GM21423 (cell line): ENCODE measurements around the gene SHROOM3.

Experiments used
- ATAC-seq: cut with Tn5 transposase; IDR thresholded peaks from one replicate; pipeline ENCODE4 v1.9.1; 2021; ENCODE audit warnings: mild to moderate bottlenecking, moderate library complexity; ENCODE audit not compliant: unreplicated experiment

The SHROOM3 gene

DNA sequence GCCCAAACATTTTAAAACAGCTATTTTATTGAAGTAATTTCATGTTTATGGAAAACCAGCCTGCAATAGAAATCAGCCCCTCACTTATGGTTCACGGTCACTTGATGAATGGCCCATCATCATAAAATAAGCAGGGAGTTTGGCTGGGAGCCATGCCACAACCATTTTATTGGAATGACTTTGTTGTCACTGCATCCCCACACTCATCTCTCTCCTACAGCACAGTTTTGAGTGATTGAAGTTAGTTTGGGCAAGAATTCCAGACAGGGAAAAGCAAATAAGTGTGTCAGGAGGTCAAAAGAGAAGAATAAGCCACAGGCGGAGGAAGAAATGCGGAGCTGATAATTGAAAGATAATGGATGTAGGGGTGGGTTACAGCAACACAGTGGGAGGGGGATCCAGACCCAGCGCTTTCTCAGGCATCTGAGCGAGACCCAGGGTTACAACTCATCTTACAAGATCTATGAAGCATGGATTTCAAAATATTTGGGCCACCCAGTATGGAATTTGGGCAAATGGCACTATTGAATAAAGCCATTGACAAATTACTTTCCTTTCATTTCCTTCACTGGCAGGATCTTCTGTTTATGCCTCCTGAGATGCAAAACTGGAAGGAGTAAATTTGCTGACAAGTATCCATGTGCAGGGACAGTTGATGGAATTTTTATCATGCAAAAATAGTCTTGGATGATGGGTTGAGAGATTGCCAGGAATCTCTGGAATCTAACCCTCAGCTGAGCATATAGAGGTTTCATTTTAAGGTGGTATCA lies 100.8 kb downstream of the SHROOM3 start:
- ATAC-seq = no peak

DNA sequence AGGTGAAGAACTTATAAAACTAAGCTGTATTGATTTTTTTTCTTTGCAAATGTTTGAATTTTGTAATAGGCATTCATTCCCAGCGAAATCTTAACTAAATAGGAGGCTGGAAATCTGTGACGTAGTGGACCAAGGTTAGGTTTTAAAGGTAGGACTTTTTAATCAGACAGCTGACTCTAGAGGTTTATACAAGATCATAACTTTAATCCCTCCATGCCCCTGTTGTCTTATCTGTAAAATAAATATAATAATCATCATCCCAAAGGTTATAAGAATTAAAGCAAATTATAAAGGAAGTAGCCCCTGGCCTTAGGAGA lies 101.3 kb downstream of the SHROOM3 start:
- no peak for ATAC-seq

DNA sequence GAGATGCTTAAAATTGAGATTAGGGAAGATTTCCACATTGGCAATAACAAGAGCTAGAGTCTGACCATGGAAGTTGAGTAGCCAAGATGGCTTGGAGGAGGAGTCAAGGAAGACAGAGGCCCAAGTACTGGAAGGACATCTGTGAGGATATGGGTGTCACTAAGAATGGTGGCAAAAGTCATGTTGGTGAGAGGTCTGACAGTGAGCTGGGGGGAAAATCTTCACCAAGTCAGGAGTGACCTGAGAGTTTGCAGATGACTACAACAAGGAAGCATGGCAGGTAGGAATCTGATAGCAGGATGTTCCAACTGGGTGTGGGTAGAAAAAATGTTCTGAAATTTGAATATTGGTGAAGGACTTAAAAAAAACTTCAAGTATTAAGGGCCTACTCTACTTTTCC lies 103.3 kb downstream of the SHROOM3 start:
- ATAC-seq = no peak

DNA sequence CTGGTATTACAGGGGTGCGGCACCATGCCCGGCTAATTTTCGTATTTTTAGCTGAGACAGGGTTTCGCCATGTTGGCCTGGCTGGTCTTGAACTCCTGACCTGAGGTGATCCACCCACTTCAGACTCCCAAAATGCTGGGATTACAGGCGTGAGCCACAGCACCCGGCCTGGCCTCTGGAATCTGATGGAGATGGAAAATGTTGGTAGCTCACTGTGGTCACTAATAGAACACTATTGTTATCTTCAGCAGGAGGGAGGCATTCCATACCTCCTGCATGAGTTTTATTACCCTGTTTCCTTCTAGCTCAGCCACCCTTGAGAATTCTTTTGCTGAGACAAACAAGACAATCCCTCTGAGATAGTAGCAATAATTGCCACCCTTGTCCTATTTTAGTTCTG lies 105.0 kb downstream of the SHROOM3 start:
- no peak for ATAC-seq

DNA sequence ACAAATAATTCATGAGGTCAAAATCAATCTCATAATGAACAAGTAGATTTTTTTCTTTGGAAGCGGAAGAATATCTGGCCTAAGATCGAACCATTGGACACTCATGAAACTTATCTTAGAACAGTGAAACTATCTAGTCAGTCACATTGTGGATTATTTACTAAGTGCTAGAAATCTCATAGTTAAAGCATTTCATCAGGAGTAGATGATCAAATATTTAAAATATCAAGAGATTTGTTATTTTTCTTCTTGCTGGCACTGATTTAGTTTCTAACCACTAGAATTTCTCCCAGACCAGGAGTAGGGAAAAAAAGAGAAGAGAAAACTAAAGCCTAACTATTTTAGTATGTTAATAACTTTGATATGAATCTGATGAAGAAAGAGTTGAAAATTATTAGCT lies 105.5 kb downstream of the SHROOM3 start:
- ATAC-seq = no peak

DNA sequence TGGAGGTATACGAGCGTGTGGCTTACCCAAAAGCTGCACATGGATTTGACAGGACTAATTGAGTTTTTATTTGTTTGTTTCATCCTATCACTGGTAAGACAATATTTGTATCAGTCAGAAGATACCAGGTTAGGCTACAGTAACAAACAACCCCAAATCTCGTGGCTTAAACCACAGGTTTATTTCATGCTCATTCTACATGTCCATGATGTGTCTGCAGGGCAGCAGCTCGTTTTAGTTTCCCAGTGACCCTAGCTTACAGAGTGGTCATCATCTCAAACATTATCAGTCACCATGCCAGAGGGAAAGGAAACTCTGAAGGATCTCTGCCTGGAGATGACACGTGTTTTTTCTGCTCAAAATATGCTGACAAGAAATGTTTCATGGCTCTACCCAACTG lies 108.3 kb downstream of the SHROOM3 start:
- ATAC-seq = no peak

DNA sequence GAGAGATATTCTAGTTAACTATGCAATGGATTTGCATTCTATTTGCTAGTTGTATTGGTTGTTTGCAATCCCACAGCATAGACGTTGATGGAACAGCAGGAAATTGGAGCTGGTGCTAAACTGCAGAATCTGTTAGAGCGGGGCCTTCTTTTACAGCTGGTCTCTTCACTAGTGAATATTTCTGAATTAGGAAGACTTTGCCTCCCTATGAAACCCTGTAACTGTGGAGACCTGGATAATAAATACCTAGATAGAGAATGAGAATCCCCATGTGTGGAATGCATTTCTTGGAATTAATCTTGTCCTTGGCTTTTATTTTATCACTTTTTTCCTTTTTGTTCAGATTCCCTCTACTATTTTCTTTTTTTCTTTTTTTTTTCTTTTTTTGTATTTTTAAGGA lies 109.7 kb downstream of the SHROOM3 start:
- ATAC-seq = no peak

DNA sequence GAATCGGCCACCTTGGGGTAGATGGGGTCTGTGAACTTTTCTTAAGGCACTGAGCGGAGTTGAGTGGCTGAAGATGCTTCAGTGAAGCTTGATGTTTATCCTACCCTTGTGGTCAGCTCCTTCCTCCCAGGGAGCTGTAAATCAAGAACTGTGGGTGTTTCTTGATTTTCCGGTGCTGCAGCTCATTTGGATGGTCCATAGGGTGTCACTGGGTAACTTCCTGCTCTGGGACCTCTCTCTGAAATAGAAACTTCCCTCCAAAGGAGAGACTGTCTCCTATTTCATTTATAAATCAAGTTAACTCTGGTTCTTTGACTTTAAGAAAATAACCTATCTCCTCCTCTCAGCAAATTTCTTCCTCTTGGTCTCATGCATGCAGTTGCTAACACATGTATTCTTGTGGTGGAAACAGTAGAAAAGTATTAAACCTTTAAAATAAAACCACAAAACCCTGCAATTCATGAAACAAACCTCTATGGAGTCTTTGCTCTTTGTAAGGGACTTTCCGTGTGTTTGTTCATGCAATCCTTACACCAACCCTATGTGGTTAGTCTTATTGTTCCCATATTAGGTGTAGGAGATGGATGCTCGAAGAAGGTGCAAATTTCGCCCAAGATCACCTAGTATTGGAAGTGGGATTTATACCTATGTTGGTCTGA lies 110.3 kb downstream of the SHROOM3 start:
- no peak for ATAC-seq

DNA sequence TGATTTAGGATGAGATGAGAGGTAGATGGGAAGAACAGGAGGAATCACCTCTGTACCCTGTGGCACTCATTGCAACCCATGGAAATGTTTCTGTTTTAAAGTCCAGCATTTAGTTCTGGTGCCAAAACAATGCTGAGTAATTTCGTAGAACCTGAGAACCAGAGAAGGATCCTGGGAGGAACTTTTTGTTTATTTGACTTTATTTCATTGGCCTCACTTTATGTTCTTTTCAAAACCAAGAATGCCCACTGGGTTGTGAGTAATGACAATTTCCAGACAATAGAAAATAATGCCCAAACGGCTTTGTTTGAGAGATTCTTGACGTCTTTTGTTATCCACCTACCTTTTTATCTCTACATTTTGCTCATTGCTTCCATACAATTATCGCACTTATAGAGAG lies 111.3 kb downstream of the SHROOM3 start:
- no peak for ATAC-seq

DNA sequence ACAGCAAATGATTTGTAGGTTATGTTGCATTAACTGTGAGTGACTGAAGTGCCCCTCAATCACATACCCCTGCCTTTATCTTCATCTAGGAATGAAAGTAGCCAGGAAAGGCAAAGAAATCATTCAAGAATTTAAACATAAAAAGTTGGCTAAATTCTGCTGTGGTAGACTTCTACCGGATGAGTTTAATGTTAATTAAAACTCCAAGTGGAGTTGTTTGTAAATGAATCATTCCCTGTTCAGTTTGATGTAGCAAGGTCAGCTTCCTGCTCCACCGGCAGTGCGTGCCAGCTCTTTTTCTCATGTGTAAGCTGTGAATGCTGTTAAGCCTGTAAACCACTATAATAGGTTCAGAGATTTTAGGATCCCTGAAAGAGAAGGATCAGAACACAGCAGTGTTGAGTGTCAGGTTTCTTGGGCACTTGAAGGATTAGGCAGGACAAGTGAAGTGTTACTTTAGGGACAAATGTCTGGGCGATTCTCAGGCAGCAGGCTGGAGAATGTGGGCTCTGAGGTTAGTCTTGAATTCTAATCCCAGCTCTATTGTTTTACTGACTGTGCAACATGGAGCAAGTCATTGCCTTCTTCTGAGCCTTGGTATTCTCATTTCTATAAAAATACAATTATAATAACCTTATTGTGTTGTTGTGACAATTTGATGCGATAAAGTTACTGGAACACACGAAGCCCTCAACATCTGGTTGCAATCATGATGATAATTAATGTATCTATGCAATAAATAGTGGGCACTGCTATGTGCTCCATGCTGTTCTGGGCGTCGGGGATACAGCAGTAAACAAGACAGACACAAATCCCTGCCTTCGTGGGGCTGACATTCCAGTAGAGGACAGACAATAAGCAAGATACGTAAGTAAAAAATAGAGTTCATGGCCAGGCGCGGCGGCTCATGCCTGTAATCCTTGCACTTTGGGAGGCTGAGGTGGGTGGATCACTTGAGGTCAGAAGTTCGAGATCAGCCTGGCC lies 112.0 kb downstream of the SHROOM3 start:
- ATAC-seq = no peak

DNA sequence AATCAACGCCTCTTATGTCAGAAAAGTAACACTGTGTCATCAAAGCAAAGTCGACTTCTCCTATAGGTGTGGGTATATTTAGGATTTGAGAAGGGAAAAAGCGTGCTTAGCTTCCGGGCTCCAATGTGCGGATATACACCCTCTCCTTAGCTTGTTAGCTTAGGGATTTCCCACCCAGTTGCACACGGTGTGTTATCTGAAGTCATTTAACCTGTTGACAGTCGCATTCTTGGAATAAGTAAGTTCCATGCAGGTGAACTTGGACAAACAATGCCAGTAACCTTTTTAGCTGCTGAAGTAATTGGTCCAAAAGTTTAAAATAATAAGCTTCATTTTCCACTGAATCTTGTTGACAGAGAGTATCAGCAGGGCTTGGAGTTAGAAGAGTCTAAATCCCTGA lies 113.7 kb downstream of the SHROOM3 start:
- no peak for ATAC-seq

DNA sequence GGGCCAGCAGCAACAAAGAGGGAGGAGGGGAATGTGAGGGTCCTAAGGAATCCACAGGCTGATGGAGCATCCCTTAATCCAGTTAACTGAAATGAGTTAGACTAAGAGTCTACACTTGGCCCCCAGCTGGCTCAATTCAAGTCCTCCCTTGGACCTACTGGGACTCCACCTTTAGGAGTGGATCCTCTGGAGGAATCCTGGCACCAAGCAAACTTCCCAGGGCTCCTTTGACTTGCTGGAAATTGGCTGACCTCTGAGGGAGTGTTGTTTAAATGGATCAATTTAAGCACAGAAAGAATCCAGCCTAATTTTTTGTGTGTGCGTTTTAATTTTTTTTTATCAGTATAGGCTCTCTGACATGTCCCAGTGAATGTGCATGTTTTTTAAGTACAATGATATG lies 114.7 kb downstream of the SHROOM3 start:
- no peak for ATAC-seq

DNA sequence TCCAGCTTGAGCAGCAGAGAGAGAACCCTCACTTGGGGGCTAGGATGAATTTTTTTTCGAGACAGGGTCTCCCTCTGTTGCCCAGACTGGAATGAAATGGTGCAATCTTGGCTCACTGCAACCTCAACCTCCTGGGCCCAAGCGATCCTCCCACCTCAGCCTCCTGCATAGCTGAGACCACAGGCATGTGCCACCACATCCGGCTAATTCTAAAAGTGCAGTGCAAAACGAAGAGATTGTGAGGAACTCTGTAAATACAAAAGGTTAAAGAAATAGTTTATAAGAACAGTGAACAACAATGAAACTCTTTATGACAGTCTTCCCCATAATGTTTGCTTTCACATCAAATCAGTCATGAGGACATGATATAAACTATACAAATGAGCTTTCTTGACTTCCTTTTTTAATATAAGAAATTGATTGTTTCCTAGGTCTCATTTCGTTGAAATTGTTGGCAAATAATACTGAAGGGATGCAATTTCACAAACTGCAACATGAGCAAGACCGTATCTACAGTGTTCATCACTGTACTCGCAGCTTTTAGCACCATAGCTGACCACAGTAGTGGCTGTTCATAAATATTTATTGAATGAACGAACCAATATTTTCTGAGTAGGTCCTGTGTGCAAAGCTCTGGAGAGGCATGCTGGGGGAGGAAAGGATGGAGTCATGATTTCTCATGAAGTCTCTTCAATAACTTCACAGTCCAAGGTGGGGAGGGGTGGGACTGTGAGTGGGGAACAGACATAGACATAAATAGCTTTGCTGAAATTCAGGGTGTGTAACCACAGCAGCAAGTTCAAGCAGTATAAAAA lies 116.1 kb downstream of the SHROOM3 start:
- no peak for ATAC-seq

DNA sequence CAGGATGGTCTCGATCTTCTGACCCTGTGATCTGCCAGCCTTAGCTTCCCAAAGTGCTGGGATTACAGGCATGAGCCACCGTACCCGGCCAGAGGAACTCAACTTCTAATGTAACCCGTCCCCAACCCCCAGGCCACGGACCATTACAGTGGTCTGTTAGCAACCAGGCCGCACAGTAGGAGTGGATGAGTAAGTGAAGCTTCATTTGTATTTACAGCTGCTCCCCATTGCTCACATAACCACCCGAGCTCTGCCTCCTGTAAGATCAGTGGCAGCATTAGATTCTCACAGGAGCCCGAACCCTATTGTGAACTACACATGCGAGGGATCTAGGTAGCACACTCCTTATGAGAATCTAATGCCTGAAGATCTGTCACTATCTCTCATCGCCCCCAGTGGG lies 119.6 kb downstream of the SHROOM3 start:
- no peak for ATAC-seq

DNA sequence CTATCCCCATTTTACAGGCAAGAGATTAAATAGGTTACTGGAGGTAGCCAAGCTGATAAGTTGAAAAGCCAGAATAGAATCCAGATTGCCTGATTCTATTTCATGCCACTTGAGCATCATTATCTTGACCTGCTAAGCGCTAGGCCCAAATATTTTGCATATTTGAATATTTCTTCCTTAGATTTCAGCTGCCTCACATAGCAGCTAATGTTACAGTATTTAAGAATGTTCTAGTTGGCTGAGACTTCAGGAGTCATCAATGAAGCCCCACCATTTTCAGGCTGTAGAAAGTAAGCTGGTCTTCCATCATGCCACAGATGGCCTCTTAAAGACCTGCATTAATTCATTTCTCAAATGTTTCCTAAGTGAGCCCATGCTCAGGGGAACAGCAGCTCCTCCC lies 121.4 kb downstream of the SHROOM3 start:
- no peak for ATAC-seq

DNA sequence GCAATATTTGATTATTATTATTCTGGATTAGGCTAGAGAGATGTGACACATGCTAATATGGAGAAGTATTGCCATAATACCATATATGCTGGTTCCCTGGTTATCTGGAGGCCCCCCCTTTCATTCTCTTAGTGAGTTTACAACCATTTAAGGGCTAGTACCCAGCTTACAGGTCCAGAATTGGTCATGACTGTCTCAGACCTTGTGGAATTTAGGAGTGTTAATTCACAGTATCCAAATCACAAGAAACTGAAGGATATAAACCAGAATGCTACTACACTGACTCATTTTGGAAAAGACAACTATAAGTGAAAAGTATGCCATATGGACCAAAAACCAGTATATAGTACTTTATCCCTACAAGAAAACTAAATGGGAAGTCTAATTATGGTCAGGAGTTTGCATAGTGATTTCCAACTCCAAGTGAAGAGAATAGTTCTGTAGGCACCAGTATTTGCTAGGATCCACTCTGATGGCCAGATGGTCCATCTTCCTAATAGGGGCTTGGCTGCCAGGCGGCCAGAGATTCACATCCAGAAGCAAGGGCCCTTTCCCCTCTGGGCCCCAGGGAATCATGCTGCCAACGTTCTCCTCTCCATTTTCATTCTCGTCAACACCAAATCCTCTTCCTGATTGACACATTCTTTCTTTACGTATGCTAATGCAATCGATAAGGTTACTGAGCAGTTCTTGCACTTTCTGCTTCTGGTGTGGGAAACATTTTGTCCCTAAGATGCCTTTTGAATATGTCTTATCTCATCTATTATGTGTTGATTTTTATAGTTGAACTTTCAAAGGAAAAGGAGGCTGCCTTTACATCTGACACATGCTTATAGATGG lies 123.6 kb downstream of the SHROOM3 start:
- ATAC-seq = no peak

DNA sequence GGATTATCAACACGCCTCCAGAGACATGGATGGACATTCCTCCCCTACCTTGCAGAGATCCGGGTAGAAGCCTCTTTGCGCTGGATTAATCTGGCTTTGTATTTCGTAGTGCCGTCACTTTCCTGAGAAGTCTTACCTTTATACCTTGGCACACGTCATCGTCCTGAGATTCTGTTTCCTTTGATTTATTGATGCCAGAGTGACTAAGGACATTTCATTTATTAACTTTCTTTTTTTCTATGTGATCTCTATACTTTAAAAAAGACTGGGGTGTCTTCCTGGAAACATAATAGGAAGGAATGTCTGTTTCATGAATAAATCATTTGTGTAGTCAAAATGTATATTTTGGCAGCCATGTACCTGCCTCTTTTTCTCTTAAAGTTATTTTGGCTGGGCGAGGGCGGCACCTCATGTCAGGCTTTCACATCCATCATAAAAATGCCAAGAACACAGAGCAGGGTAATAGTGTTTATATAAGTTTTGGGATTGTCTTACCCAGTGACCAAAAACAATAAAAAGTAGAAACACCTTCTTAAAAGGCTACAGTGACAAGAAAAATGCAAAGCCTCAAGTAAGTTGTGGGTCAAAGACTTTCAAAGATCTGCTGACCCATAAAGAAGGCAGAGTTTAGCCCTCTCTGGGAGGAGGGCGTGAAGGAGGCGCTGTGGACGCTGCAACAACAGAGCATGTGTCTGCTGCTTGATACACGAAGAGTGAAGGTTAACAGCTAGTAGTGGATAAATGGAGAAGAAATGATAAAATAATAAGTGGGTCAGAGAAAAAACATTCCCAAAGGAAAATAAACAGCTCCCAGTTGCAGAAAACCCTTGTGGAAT lies 124.4 kb downstream of the SHROOM3 start:
- ATAC-seq = no peak

DNA sequence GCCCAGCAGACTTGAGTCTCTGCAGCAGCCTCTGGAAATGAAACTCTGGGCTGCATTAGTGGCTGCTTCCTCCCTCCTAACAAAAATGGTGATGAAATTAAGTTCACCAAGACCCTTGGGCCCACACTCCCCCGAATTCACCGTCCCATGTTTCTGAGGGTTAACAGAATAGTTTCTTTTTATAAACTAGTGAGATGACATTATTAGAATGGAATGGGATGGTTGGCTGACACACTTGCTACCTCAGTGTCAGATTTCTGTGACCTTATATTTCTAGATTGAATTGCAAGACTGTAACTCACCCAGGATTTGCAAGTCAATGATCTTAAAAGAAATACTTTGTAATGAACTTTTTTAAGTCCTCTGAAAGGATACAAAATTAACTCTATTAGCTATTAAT lies 127.1 kb downstream of the SHROOM3 start:
- ATAC-seq = no peak

DNA sequence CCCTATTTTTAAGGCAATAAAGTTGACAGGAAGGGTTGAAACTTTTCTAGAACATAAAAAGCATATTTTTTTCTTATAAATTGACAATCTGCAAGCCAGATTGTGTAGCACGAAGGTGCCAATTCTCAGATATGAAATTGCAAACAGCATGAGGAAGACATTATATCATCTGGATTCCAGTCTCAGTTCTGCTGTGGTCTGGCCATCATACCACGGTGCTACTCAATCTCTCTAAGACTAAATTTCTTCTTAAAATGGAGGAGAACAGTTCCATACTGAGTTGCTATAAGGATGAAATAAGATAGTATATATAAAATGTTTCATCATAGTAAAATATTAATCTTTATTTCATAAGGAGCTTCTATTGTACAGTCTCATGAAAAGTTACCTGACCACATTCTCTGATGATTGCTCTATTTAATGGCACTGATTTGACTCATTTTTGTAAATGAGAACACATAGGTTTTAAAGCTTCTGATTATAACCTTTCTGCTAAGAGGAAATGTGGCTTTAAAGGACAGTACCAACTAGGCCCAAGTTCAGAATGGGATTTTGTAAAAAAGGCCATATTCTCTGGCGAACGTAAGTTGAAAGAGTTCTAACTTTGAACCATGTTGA lies 127.9 kb downstream of the SHROOM3 start:
- no peak for ATAC-seq
